ENCODE measurements around the gene CTU1. TPM values are rescaled to one million over a fixed set of nuclear protein-coding genes. Genes with fewer than 3 reads are reported as not detected.

Gene CTU1
- total RNA-seq, 1 experiment from 2014 or later: 20.7 TPM

DNA sequence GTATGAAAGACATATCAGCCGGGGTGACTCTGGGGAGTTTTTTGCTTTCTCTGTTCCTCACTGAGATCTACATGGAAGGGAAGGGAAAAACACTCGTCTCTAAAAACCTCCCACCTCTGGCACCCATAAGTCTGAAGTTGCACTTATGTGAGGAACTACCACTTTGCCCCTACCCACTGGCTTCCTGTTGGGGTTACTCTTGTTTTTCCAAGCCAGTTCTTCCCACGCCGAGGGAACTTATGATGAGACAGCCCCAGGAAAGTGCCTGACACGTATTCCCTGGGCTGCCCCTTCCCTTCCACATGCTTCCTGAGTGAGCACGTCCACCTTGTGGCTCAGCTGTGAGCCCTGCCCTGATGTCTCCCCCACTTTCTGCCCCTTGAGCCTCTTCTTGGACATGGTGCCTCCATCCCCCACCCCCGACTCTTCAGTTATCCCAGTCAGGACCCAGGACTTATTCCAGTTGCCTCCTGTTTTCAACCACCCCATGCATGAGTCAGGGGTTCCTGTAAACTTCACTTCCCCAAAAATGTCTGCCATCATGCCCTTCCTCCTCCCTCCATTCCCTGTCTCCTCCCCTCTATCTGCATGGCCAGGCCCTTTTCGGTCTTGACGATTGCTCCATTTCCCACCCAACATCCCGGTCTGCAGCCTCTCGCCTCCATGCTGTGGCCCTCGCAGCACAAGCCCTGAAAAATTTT, 28.8 kb upstream of the CTU1 start:
- no peak for DNase-seq (ENCODE audit: low read depth)
- in situ Hi-C loops (cut with HindIII; ENCODE audit: low pct_unique_long_range_greater_than_20kb, low sequenced_read_pairs): no loop called here

DNA sequence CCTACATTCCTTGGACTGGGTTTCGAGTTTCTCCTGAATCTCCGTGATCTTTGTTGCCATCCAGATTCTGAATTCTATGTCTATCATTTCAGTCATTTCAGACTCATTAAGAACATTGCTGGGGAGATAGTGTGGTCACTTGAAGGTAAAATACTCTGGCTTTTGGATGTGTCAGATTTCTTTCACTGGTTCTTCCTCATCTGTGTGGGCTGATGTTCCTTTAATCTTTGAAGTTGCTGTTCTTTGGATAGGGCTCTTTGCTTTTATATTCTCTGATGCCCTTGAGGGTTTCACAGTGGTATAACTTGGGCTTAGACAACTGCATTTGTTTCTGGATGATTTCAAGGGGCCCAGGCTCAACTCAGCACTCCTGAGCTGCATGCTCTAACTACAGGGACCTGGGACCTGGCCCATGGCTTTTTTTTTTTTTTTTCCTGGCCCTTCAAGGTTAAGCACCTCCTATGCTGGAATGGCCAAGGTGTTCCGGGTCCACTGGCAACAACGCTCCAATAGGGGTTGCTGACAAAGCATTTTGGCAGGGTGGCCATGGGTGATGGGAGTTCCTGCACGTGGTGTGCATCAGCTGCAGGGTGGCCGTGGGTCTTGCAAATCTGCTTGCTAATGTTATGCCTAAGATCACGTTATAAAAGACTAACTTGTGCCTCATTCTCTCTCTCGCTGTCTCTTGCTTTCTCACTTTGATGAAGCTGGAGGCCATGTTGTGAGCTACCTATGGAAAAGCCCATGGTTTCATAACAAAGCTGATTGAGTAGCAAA, 28.0 kb upstream of the CTU1 start:
- no peak for DNase-seq (ENCODE audit: low read depth)
- in situ Hi-C loops (cut with HindIII; ENCODE audit: low pct_unique_long_range_greater_than_20kb, low sequenced_read_pairs): no loop called here

DNA sequence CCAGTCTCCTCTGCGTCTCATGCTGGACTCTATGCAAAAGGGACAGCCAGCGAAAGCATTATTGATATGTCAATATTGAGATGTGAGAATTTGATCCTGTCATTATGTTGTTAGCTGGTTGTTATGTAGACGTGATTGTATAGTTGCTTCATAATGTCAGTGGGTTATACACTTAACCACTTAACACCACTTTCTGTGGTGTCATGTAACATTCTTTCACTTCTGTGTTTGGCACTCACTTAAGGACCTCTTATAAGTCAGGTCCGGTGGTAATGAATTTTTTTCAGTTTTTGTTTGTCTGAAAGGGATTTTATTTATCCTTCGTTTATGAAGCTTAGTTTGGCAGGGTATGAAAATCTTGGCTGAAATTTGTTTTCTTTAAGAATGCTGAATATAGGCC, 26.8 kb upstream of the CTU1 start:
- in situ Hi-C loops (cut with HindIII; ENCODE audit: low pct_unique_long_range_greater_than_20kb, low sequenced_read_pairs): no loop called here
- no peak for DNase-seq (ENCODE audit: low read depth)

DNA sequence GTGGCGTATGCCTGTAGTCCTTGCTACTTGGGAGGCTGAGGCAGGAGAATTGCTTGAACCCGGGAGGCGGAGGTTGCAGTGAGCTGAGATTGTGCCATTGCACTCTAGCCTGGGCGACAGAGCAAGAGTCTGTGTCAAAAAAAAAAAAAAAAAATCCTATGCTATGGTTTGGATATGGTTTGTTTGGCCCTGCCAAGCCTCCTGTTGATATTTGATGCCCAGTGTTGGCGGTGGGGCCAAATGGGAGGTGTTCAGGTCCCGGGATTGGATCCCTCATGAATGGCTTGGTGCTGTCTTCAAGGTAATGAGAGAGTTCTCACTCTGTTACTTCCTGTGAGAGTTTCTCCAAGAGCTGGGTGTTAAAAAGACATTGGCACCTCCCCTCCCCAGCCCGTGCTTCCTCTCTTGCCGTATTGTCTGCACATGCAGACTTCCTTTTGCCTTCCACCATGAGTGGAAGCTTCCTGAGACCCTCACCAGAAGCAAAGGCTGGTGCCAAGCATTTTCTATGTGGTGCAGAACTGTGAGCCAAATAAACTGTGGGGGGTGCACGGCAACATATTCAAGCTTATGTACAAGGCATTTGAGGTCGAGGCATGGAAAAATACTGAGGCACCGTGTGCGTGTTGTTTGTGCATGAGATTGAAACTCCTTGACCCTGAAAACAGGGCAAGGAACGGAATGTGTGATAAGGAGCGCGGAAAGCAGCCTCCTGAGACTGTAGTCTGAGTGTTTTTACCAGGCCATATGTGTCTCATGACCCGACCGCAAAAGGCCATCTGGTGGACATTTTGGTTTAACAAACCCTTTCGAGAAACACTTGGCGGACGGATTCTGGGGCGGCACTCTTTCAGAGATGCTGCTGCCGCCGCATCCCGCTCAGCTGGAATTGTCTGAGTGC, 23.8 kb upstream of the CTU1 start:
- in situ Hi-C loops (cut with HindIII; ENCODE audit: low pct_unique_long_range_greater_than_20kb, low sequenced_read_pairs): no loop called here
- no peak for DNase-seq (ENCODE audit: low read depth)

DNA sequence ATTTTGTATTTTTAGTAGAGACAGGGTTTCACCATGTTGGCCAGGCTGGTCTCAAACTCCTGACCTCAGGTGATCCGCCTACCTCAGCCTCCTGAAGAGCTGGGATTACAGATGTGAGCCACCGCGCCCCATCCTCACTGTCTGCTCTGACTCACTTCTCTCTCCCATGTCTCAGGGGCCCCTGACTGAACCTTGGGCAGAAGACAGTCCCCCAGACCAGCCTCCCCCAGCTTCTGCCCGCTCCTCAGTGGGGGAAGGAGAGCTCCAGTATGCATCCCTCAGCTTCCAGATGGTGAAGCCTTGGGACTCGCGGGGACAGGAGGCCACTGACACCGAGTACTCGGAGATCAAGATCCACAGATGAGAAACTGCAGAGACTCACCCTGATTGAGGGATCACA, 21.5 kb upstream of the CTU1 start:
- no peak for DNase-seq (ENCODE audit: low read depth)
- in situ Hi-C loops (cut with HindIII; ENCODE audit: low pct_unique_long_range_greater_than_20kb, low sequenced_read_pairs): no loop called here

DNA sequence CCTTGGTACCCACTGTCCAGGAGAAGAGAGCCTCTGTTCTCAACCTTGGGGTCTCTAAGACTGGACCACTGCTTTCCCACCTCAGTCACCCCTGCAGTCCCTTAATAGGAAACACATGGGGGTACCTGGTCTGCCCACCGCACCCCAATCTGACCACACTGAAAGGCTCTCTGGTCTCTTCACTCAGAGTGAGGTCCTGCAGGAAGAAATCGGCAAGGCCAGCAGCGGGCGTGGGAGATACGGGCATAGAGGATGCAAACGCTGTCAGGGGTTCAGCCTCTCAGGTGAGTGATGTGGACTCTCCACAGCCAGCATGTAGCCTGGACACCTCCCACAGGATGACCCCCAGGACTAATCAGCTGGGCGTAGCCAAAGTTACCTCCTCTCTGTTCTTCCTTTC, 20.0 kb upstream of the CTU1 start:
- no peak for DNase-seq (ENCODE audit: low read depth)
- in situ Hi-C loops (cut with HindIII; ENCODE audit: low pct_unique_long_range_greater_than_20kb, low sequenced_read_pairs): no loop called here

DNA sequence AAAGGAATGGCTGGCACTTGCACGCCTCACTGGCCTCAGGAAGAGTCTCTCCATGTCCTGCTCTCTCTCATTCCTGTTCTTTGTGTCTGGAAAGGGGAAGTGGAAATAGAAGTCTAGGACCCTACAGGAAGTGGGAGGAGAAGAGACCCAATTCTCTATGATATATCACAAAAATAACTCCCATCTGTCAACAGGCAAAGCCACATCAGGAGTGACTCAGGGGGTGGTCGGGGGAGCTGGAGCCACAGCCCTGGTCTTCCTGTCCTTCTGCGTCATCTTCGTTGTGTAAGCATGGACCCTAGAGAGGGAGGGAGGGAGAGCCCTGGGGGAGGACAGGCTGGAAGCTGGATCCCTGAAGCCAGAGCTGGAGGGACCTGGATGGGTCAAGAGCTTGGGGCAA, 19.5 kb upstream of the CTU1 start:
- no peak for DNase-seq (ENCODE audit: low read depth)
- in situ Hi-C loops (cut with HindIII; ENCODE audit: low pct_unique_long_range_greater_than_20kb, low sequenced_read_pairs): no loop called here

DNA sequence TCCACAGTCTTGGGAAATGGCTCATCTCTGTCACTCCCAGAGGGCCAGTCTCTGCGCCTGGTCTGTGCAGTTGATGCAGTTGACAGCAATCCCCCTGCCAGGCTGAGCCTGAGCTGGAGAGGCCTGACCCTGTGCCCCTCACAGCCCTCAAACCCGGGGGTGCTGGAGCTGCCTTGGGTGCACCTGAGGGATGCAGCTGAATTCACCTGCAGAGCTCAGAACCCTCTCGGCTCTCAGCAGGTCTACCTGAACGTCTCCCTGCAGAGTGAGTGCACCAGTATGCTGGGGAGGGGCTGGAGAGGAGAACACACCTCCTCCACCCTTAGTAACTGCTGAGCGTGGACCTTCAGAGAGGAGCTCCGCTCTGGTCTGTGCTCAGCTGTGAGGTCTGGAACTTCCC, 18.8 kb upstream of the CTU1 start:
- DNase-seq (ENCODE audit: low read depth): no peak
- in situ Hi-C loops (cut with HindIII; ENCODE audit: low pct_unique_long_range_greater_than_20kb, low sequenced_read_pairs): no loop called here

DNA sequence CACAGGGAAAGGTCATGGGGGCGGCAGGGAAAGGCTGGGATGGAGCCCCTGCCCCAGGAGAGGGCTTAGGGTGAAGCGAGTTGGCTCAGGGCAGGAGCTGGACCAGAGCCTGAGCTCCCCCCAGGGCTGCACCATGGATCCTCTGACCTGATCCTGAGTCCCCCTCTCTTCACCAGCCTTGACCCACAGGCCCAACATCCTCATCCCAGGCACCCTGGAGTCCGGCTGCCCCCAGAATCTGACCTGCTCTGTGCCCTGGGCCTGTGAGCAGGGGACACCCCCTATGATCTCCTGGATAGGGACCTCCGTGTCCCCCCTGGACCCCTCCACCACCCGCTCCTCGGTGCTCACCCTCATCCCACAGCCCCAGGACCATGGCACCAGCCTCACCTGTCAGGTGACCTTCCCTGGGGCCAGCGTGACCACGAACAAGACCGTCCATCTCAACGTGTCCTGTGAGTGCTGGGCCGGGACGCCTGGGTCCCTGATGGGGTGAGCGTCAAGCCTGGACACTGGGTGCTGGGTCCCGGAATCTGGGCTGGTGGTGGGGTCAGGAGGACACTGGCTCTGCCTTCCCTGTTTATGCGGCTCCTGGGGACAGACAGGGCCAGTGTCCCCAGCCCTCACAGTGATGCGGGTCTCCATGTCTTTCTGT, 17.3 kb upstream of the CTU1 start:
- in situ Hi-C loops (cut with HindIII; ENCODE audit: low pct_unique_long_range_greater_than_20kb, low sequenced_read_pairs): no loop called here
- DNase-seq (ENCODE audit: low read depth): no peak

DNA sequence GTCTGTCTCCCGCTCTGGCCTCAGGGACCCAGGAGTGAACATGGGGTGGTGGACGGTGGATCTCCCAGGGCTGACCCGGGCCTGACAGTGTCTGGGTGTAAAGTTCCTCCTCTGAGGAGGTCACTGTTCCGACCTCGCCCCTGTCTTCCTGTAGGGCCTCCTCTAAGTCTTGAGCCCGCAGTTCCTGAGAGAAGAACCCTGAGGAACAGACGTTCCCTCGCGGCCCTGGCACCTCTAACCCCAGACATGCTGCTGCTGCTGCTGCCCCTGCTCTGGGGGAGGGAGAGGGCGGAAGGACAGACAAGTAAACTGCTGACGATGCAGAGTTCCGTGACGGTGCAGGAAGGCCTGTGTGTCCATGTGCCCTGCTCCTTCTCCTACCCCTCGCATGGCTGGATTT, 16.5 kb upstream of the CTU1 start, which contains the start of gene SIGLEC9:
TSS of gene SIGLEC9 (plus strand) at position 178 of the 400 bp plus-strand sequence. CDS start at position 247, 69 bp downstream.
- DNase-seq (ENCODE audit: low read depth): no peak
- in situ Hi-C loops (cut with HindIII; ENCODE audit: low pct_unique_long_range_greater_than_20kb, low sequenced_read_pairs): no loop called here

DNA sequence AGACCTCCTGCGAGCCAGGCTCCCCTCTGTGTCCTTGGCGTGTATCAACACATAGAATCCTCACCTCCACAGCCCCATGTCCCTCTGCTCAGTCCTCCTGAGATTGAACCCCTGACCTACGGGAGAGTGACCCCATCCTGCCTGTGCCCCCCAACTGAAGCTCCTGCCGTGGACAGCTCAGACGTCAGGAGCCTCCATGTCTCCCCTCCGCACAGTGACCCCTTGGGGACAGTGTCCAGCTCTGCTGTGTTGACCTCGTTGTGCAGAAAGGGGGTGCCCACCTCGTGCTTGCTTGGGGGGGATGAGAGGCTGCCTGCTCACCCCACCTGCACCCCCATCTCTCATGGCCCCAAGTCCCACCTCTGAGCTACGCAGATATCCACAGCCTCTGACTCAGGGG, 16.0 kb upstream of the CTU1 start:
- in situ Hi-C loops (cut with HindIII; ENCODE audit: low pct_unique_long_range_greater_than_20kb, low sequenced_read_pairs): no loop called here

DNA sequence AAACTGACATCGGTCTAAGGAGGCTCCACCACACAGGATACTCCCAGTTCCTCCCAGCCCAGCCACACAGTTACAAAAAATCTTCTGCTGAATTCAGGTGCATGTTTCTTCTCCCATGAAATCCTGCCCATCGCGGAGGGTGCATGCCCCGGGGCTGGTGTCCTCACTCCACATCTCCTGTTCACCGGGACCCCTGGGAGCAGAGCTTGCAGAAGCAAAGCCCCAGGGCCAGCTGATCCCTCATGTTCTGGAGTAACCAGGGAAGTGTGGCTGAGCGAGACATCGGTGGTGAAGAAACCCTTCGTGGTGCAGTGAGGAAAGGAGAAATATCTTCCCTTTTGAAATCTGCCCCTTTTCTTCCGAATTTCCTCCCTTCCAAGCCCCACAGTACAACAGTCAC, 15.6 kb upstream of the CTU1 start:
- in situ Hi-C loops (cut with HindIII; ENCODE audit: low pct_unique_long_range_greater_than_20kb, low sequenced_read_pairs): no loop called here
- no peak for DNase-seq (ENCODE audit: low read depth)

More for the DNA sequence above, 16.0 kb upstream of the CTU1 start:
- DNase-seq (ENCODE audit: low read depth): no peak

DNA sequence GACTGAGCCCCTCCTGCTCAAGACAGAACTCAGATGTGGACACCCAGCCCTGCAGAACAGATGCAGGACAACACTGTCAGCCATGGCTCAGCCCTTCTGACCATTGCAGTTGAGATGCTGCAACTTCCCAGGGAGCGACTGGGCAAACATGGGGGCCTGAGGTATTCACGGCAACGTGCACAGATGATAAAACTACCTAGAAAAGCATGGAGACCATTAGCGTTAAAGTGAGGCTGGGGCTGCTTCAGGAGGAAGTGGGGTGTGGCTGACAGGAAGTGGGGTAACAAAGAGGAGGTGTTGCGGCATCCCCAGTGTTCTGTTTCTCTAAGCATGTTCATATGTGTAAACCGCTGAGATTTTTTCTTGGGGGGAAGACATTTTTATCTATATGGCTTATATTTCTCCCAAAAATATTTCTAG, 15.2 kb upstream of the CTU1 start:
- DNase-seq (ENCODE audit: low read depth): no peak
- in situ Hi-C loops (cut with HindIII; ENCODE audit: low pct_unique_long_range_greater_than_20kb, low sequenced_read_pairs): no loop called here

DNA sequence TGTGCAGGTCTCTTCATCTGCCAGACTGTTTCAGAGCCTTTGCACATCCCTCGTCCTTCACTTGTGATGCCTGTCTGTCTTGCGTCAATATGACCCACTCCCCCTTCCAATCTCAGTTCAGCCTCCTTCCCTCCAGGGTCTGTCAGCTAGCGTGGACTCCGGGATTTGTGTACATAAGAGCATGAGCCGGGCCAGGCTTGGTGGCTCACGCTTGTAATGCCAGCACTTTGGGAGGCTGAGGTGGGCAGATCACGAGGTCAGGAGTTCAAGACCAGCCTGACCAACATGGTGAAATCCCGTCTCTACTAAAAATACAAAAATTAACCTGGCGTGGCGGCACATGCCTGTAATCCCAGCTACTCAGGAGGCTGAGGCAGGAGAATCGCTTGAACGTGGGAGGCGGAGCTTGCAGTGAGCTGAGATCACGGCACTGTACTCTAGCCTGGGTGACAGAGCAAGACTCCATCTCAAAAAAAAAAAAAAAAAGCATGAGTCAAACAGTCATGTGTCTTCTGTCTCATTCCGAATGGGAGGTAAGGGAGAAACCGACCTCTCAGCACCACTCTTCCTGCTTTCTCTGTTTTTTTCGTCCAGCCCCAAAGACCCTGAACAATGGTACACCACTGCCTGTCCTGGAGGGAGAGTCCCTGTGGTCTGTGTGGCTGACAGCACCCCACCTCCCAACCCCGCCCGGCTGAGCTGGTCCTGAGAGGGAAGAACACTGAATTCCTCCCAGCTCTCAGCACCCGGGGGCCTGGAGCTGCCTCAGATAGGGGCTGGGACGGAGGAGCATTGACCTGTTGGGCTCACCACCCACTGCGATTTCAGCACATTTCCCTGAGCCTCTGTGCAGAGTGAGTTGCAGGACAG, 14.1 kb upstream of the CTU1 start:
- in situ Hi-C loops (cut with HindIII; ENCODE audit: low pct_unique_long_range_greater_than_20kb, low sequenced_read_pairs): no loop called here
- peak; percentile 82 for DNase-seq (ENCODE audit: low read depth)

DNA sequence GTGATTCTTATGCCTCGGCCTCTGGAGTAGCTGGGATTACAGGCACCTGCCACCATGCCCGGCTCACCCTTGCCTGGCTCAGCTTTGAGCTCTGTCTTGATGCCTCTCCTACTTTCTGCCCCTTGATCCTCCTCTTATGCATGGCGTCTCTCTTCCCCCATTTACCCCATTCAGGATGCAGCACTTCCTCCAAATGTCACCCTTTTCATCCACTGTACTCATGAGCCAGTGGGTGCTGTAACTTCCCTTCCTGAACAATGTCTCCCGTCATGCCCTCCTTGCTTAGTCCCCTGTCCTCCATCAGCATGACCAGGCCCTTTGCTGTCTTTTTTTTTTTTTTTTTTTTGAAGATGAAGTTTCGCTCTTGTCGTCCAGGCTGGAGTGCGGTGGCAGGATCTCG, 13.0 kb upstream of the CTU1 start:
- in situ Hi-C loops (cut with HindIII; ENCODE audit: low pct_unique_long_range_greater_than_20kb, low sequenced_read_pairs): no loop called here
- DNase-seq (ENCODE audit: low read depth): no peak

DNA sequence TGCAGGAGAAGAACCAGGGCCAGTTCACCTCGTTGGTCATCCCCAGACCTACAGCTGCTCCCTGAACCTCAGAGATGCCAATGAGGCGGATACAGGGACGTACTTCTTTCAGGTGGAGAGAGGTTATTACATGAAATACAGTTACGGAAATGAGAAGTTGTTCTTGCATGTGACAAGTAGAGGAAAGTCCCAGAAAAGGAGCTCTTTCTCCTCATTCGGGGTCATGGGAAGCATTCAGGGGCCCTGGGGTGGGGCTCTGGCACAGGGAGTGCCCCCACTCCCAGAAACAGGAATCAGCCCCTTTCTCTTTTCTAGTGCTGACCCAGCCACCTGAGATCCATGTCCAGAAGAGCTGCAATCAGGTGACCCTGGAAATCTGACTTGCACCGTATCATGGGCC, 12.0 kb upstream of the CTU1 start:
- DNase-seq (ENCODE audit: low read depth): no peak
- in situ Hi-C loops (cut with HindIII; ENCODE audit: low pct_unique_long_range_greater_than_20kb, low sequenced_read_pairs): no loop called here

DNA sequence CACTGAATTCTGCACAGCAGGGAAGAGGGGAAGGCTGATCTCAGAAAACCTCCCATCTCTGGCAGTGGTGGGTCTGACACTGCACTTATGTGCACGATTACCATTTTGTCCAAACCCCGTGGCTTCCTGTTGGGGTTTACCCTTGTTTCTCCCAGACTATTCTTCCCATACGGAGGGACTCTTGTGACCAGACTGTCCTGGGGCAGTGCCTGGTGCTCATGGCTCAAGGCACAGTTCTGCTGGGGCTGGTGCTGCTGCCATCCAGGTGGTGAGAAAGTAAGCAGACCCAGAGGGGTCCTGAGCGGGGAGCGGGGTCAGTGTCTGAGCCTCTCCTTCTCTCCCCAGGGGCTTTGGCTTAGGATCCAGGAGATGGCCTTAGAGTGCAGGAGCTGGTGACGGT, 11.4 kb upstream of the CTU1 start:
- in situ Hi-C loops (cut with HindIII; ENCODE audit: low pct_unique_long_range_greater_than_20kb, low sequenced_read_pairs): no loop called here

DNA sequence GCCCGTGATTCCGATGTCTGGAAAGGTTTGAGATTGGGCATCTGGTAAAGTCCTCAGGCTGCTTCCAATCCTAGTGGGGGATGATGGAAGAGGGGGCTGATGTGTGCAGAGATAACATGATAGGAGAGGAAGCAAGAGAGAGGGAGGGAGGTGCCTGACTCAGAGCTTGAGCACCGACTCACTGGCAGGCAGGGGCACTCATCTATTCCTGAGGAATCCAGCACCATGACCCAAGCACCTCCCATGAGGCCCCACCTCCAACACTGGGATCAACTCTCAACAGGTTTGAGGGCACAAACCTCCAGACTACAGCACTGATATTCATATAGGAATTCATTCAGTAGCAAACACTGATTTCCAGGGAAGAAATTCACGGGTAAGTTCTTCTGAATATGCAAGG, 10.9 kb upstream of the CTU1 start:
- in situ Hi-C loops (cut with HindIII; ENCODE audit: low pct_unique_long_range_greater_than_20kb, low sequenced_read_pairs): no loop called here
- no peak for DNase-seq (ENCODE audit: low read depth)

More for the DNA sequence above, 11.4 kb upstream of the CTU1 start:
- no peak for DNase-seq (ENCODE audit: low read depth)
